Panc1 (cell line): ENCODE data around the gene FAM167B. TPM values are rescaled to one million over a fixed set of nuclear protein-coding genes. Genes with fewer than 3 reads are reported as not detected.

Experiments used
- ATAC-seq: fragments of 200-7000 bp; cut with Tn5 transposase; 2 replicates; pipeline ENCODE4 v1.9.1; 2020; ENCODE audit warnings: mild to moderate bottlenecking, moderate library complexity
- BruUV-seq: library from RNA; stranded (reverse); fragments of 400-500 nt; replicated peaks from 2 replicates; lab custom pipeline; 2021; lab: Mats Ljungman, UMichigan
- CTCF ChIA-PET: fragments of 300-600 bp; sonication (Branson Sonifier 250); formaldehyde crosslinking; loops from one replicate; lab custom pipeline; 2022; ENCODE audit warnings: antibody characterized with exemption; lab: Charles Lee
- POLR2A ChIA-PET: fragments of 300-600 bp; sonication (Branson Sonifier 250); formaldehyde crosslinking; loops from one replicate; lab custom pipeline; 2022; ENCODE audit warnings: antibody characterized with exemption; lab: Charles Lee
- DNase-seq: peaks from one replicate; pipeline ENCODE4 v3.0.0-alpha.2; 2010; ENCODE audit warnings: low read depth, low spot score
- H3K27ac ChIP-seq: 2 replicates; pipeline ENCODE4 v1.5.1; 2011; ENCODE audit warnings: mild to moderate bottlenecking, low read length, inconsistent platforms
- H3K27me3 ChIP-seq: fragments of 200-500 bp; sonication (Bioruptor generic); 2 replicates; pipeline ENCODE4 v1.6.0; 2014; ENCODE audit warnings: low read length, inconsistent platforms; ENCODE audit not compliant: control insufficient read depth, insufficient read depth
- H3K36me3 ChIP-seq: fragments of 200-500 bp; sonication (Bioruptor generic); 2 replicates; pipeline ENCODE4 v1.5.1; 2014; ENCODE audit warnings: inconsistent platforms, mild to moderate bottlenecking, low read length, moderate library complexity; ENCODE audit not compliant: control insufficient read depth, insufficient read depth
- H3K4me1 ChIP-seq: 2 replicates; pipeline ENCODE4 v1.5.1; 2011; ENCODE audit warnings: inconsistent platforms, mild to moderate bottlenecking, low read length, moderate library complexity; ENCODE audit not compliant: control insufficient read depth, insufficient read depth
- H3K4me3 ChIP-seq, 2 experiments: 2 replicates each; pipeline ENCODE4 v1.5.1; 2011 to 2012; ENCODE audit warnings: low read depth in 2 of 2, low read length in 2 of 2, mild to moderate bottlenecking in 2 of 2, inconsistent platforms in 1 of 2, moderate library complexity in 1 of 2
- H3K9me3 ChIP-seq: fragments of 200-500 bp; sonication (Bioruptor generic); 2 replicates; pipeline ENCODE4 v1.5.1; 2014; ENCODE audit warnings: low read depth, mild to moderate bottlenecking, inconsistent platforms, low read length, moderate library complexity; ENCODE audit not compliant: control insufficient read depth, insufficient read depth
- CTCF ChIP-seq: fragments of 450-650 bp; IDR thresholded peaks from 2 replicates; pipeline ENCODE4 v1.5.1; 2017; ENCODE audit warnings: mild to moderate bottlenecking
- POLR2AphosphoS5 ChIP-seq: IDR thresholded peaks from 2 replicates; pipeline ENCODE4 v1.6.1; 2012; ENCODE audit warnings: mild to moderate bottlenecking, low read depth, low read length, moderate library complexity
- REST ChIP-seq, 2 experiments: IDR thresholded peaks; 2 replicates each; pipeline ENCODE4 v1.6.1; 2011 to 2012; ENCODE audit warnings: low read depth in 2 of 2, control low read depth in 1 of 2, low read length in 1 of 2, mild to moderate bottlenecking in 1 of 2, moderate library complexity in 1 of 2; ENCODE audit not compliant: insufficient read depth in 1 of 2
- SIN3A ChIP-seq: IDR thresholded peaks from 2 replicates; pipeline ENCODE4 v1.6.1; 2012; ENCODE audit warnings: low read depth, mild to moderate bottlenecking, low read length, moderate library complexity, borderline replicate concordance; ENCODE audit not compliant: insufficient read depth
- TCF7L2 ChIP-seq: IDR thresholded peaks from 2 replicates; pipeline ENCODE4 v1.6.1; 2011; ENCODE audit warnings: mild to moderate bottlenecking, low read depth, low read length, inconsistent platforms
- in situ Hi-C: cut with HindIII; loops from 2 replicates; pipeline ENCODE4 v1.10.0; 2016; ENCODE audit warnings: low sequenced_read_pairs, low pct_unique_long_range_greater_than_20kb
- intact Hi-C: fragments of 100-400 bp; cut with micrococcal nuclease; formaldehyde crosslinking; loops from one replicate; pipeline ENCODE4 v1.10.0; 2022; ENCODE audit not compliant: unreplicated experiment
- total RNA-seq: library from RNA; stranded (reverse); gene quantifications from one replicate; pipeline ENCODE4 v1.2.1, GENCODE V29; 2021; ENCODE audit not compliant: unreplicated experiment

The FAM167B gene
- total RNA-seq, 1 experiment from 2014 or later: 1.9 TPM

GRCh38 chr1:32266921-32267591, 20.0 kb downstream of the FAM167B start:
- no peaks in the 10 kb centered on the region for H3K36me3 ChIP-seq
- intact Hi-C loops: no loop called here
- H3K27me3 ChIP-seq: no peaks in the 10 kb centered on the region
- H3K4me3 ChIP-seq: no peak overlapping the region
- TF ChIP-seq POLR2AphosphoS5: no peak
- no peak for TF ChIP-seq REST (IDR thresholded peaks at IDR 0.05; ENCODE audit: insufficient read depth in 1 of 2, low read depth in 2 of 2, low read length in 1 of 2)
- TF ChIP-seq CTCF: no peak
- no peak for TF ChIP-seq TCF7L2
- TF ChIP-seq SIN3A: no peak
- no TSS peak for BruUV-seq
- ChIA-PET POLR2A (interaction anchor here (0.5 kb wide), 1 partner anchor 13 kb away, joined by 11 read pairs; no protein-coding TSS in a partner anchor), CTCF (no interaction called here)
- in situ Hi-C loops: no loop called here
- no peaks in the 10 kb centered on the region for H3K9me3 ChIP-seq
- ATAC-seq (no peak), DNase-seq (no peak)
- H3K4me1 ChIP-seq: peaks cover 6% of the 10 kb centered on the region; the same call in 1 of the 2 replicates
- no peak overlapping the region for H3K27ac ChIP-seq

GRCh38 chr1:32269744-32270143, 22.7 kb downstream of the FAM167B start:
- Histone ChIP-seq H3K4me1 (peaks cover 18% of the 10 kb centered on the region), H3K27ac (no peak overlapping the region), H3K4me3 (no peak overlapping the region), H3K9me3 (no peaks in the 10 kb centered on the region), H3K27me3 (no peaks in the 10 kb centered on the region), H3K36me3 (no peaks in the 10 kb centered on the region)
- BruUV-seq: no TSS peak
- ATAC-seq (no peak), DNase-seq (no peak)
- CTCF ChIA-PET: no interaction called here
- intact Hi-C loops: no loop called here
- in situ Hi-C loops: no loop called here
- POLR2A ChIA-PET: no interaction called here
- TF ChIP-seq REST (IDR thresholded peaks at IDR 0.05; ENCODE audit: insufficient read depth in 1 of 2, low read depth in 2 of 2, low read length in 1 of 2): no peak
- TF ChIP-seq CTCF: no peak
- TF ChIP-seq SIN3A: no peak
- no peak for TF ChIP-seq POLR2AphosphoS5
- TF ChIP-seq TCF7L2: no peak
